Gastrocnemius medialis (tissue), 4 donors: ENCODE data around the gene PPP2R2C. TPM values are rescaled to one million over a fixed set of nuclear protein-coding genes. Genes with fewer than 3 reads are reported as not detected.

ENCODE experiments used
- ATAC-seq, 2 donors: fragments of 150-250 bp; one replicate each; pipeline ENCODE4 v1.9.1; 2016
- DNase-seq, 2 donors: peaks; one replicate each; pipeline ENCODE4 v3.0.0-alpha.2; 2019
- H3K27ac ChIP-seq, 4 donors: fragments of 200-600 bp; sonication (generic); 1 replicate in 1 of 4; 2 replicates in 3 of 4; pipeline ENCODE4 v1.5.1; 2016 to 2018; ENCODE audit warnings: mild to moderate bottlenecking in 2 of 4, moderate library complexity in 1 of 4
- H3K27me3 ChIP-seq, 3 donors: fragments of 200-600 bp; sonication (generic) in 2 of 3; 1 replicate in 1 of 3; 2 replicates in 2 of 3; pipeline versions ENCODE4 v1.5.1 to v1.6.0; 2016 to 2019; ENCODE audit warnings: mild to moderate bottlenecking in 1 of 3, moderate library complexity in 1 of 3
- H3K36me3 ChIP-seq, 2 donors: fragments of 200-600 bp; sonication (generic) in 1 of 2; one replicate each; pipeline ENCODE4 v1.5.1; 2017 to 2018
- H3K4me1 ChIP-seq, 2 donors: fragments of 200-600 bp; sonication (generic) in 1 of 2; one replicate each; pipeline ENCODE4 v1.5.1; 2016 to 2017; ENCODE audit warnings: mild to moderate bottlenecking in 2 of 2
- H3K4me3 ChIP-seq, 4 donors: fragments of 200-600 bp; sonication (generic) in 3 of 4; 1 replicate in 1 of 4; 2 replicates in 3 of 4; pipeline ENCODE4 v1.5.1; 2016 to 2019; ENCODE audit warnings: mild to moderate bottlenecking in 2 of 4
- H3K9me3 ChIP-seq, 3 donors: fragments of 200-600 bp; sonication (generic) in 2 of 3; 1 replicate in 1 of 3; 2 replicates in 2 of 3; pipeline ENCODE4 v1.5.1; 2016 to 2019
- POLR2A ChIP-seq, 2 donors: fragments of 450-650 bp; IDR thresholded peaks; one replicate each; pipeline ENCODE4 v1.6.1; 2017; ENCODE audit warnings: antibody characterized with exemption in 2 of 2, mild to moderate bottlenecking in 2 of 2, moderate library complexity in 2 of 2
- in situ Hi-C, 4 donors: fragments of 200-750 bp; cut with MboI; loops; one replicate each; pipeline versions ENCODE4 v1.15.0 to v1.8.0; 2017; ENCODE audit warnings: low sequenced_read_pairs in 4 of 4
- intact Hi-C: fragments of 100-400 bp; cut with DNase I; formaldehyde crosslinking; loops from one replicate; pipeline ENCODE4 v1.15.1; 2023; ENCODE audit warnings: low total_unique reads
- total RNA-seq, 4 donors: library from RNA; depleted of rRNA; stranded (reverse); fragments of >200 nt; gene quantifications; one replicate each; pipeline versions ENCODE4 v1.1.0 to v1.2.3, GENCODE V29; 2016
- TF ChIP-seq, protein P1 (sequence below), 5 experiments: fragments of 450-650 bp in 3 of 5; fragments of 200-600 bp in 2 of 5; sonication (generic) in 2 of 5; IDR thresholded peaks in 4 of 5; conservative IDR thresholded peaks in 1 of 5; 1 replicate in 4 of 5; 2 replicates in 1 of 5; pipeline ENCODE4 v1.5.1; 2016 to 2019; ENCODE audit warnings: antibody characterized with exemption in 5 of 5, mild to moderate bottlenecking in 3 of 5, moderate library complexity in 3 of 5

PPP2R2C gene
- total RNA-seq, 4 donors from 2014 or later, result 0.44 to 2.7 (median 0.62) TPM

DNA sequence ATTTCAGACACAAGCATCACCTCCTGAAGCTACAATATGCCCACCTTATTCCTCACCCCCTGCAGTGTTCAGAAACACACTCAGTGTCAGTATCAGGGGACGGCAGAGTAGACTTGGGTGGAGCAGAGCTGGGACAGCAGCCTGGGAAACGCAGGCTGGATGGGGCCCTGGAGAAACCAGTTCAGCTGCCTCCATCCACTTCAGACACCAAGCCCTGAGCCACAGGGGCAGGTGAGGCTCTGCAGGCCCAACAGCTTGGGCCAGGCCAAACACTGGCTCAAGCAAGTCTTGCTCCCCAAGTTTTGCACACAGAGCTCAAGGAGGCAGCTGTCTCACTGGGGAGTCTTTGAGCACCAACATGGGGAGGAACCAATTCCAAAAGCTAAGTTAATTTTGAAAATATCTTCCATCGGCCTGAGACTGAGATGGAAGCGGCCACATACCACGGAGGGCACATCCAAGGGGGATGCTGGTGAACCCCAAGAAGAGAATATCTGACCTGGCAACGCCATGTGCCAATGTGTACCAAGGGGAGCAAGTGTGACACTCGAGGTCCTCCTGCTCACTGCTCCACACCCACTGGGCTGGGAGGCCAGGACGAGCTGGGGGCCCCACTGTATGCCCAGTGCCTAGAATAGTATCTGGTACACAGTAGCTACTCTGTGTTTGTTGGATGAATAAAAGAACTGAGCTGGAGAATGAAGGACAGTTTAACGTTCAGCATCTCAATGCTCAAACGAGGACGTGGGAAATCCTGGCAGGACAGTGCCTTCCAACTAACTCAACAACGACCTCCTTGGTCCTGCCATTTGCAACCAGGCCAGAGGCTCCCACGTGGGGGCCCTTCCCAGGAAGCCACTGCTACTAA, 45.6 kb downstream of the PPP2R2C start:
- Histone ChIP-seq H3K4me3 (no peak overlapping the region), H3K36me3 (no peaks in the 10 kb centered on the region), H3K4me1 (no peaks in the 10 kb centered on the region), H3K27me3 (peaks cover 0 to 2% (median 0%) of the 10 kb centered on the region in 3 donors), H3K27ac (no peak overlapping the region), H3K9me3 (no peaks in the 10 kb centered on the region)
- TF ChIP-seq, protein P1, sequence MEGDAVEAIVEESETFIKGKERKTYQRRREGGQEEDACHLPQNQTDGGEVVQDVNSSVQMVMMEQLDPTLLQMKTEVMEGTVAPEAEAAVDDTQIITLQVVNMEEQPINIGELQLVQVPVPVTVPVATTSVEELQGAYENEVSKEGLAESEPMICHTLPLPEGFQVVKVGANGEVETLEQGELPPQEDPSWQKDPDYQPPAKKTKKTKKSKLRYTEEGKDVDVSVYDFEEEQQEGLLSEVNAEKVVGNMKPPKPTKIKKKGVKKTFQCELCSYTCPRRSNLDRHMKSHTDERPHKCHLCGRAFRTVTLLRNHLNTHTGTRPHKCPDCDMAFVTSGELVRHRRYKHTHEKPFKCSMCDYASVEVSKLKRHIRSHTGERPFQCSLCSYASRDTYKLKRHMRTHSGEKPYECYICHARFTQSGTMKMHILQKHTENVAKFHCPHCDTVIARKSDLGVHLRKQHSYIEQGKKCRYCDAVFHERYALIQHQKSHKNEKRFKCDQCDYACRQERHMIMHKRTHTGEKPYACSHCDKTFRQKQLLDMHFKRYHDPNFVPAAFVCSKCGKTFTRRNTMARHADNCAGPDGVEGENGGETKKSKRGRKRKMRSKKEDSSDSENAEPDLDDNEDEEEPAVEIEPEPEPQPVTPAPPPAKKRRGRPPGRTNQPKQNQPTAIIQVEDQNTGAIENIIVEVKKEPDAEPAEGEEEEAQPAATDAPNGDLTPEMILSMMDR (IDR thresholded peaks at IDR 0.05 in 4 of 5, conservative IDR thresholded peaks at IDR 0.05 in 1 of 5), result no peak
- no peak for TF ChIP-seq POLR2A (IDR thresholded peaks at IDR 0.05)
- intact Hi-C loops (no loop called here), in situ Hi-C loops (no loop called here)
- DNase-seq (no peak), ATAC-seq (no peak)

- DNase-seq, result no peak
- intact Hi-C loops (no loop called here), in situ Hi-C loops (no loop called here)
- Histone ChIP-seq H3K9me3 (no peaks in the 10 kb centered on the region), H3K36me3 (no peaks in the 10 kb centered on the region), H3K4me1 (no peaks in the 10 kb centered on the region), H3K27me3 (no peaks in the 10 kb centered on the region), H3K4me3 (no peak overlapping the region), H3K27ac (no peak overlapping the region)
- no peak for ATAC-seq
- TF ChIP-seq, protein P1 (IDR thresholded peaks at IDR 0.05 in 4 of 5, conservative IDR thresholded peaks at IDR 0.05 in 1 of 5), result no peak
- TF ChIP-seq POLR2A (IDR thresholded peaks at IDR 0.05), result no peak
Observed at GRCh38 chr4:6425911-6426310, 46.5 kb downstream of the PPP2R2C start.

- H3K9me3 ChIP-seq, result no peaks in the 10 kb centered on the region
- intact Hi-C loops, result no loop called here
- in situ Hi-C loops, result no loop called here
- no peak overlapping the region for H3K4me3 ChIP-seq
- H3K27ac ChIP-seq, result no peak overlapping the region
- H3K4me1 ChIP-seq, result no peaks in the 10 kb centered on the region
- DNase-seq (no peak), ATAC-seq (no peak)
- H3K36me3 ChIP-seq, result no peaks in the 10 kb centered on the region
- TF ChIP-seq POLR2A (IDR thresholded peaks at IDR 0.05), result no peak
- TF ChIP-seq, protein P1 (IDR thresholded peaks at IDR 0.05 in 4 of 5, conservative IDR thresholded peaks at IDR 0.05 in 1 of 5), result no peak
- no peaks in the 10 kb centered on the region for H3K27me3 ChIP-seq
Observed at GRCh38 chr4:6425336-6425735, 47.1 kb downstream of the PPP2R2C start.

GRCh38 chr4:6424425-6424824, 48.0 kb downstream of the PPP2R2C start:
- TF ChIP-seq, protein P1 (IDR thresholded peaks at IDR 0.05 in 4 of 5, conservative IDR thresholded peaks at IDR 0.05 in 1 of 5), result no peak
- TF ChIP-seq POLR2A (IDR thresholded peaks at IDR 0.05), result no peak
- no peak for DNase-seq
- H3K36me3 ChIP-seq, result no peaks in the 10 kb centered on the region
- no peak overlapping the region for H3K27ac ChIP-seq
- intact Hi-C loops (no loop called here), in situ Hi-C loops (no loop called here)
- H3K9me3 ChIP-seq, result no peaks in the 10 kb centered on the region
- no peaks in the 10 kb centered on the region for H3K27me3 ChIP-seq
- H3K4me1 ChIP-seq, result no peaks in the 10 kb centered on the region
- no peak for ATAC-seq
- H3K4me3 ChIP-seq, result no peak overlapping the region
